T-helper 17 cell (primary cell): Measurements from ENCODE around the gene MCM7. TPM values are rescaled to one million over a fixed set of nuclear protein-coding genes. Genes with fewer than 3 reads are reported as not detected.

Experiments
- ATAC-seq: fragments of 150-1000 bp; cut with Tn5 transposase; 2 replicates; pipeline ENCODE4 v1.10.0; 2021; ENCODE audit warnings: mild to moderate bottlenecking, moderate library complexity
- DNase-seq, 3 donors: peaks; one replicate each; pipeline versions ENCODE4 v3.0.0 to v3.0.0-alpha.2; 2020 to 2021
- H3K9me3 ChIP-seq: one replicate; pipeline ENCODE4 v1.7.0; 2013; ENCODE audit warnings: low read length, mild to moderate bottlenecking; ENCODE audit not compliant: control insufficient read depth, poor library complexity, severe bottlenecking
- H3K27ac Mint-ChIP-seq: one replicate; pipeline ENCODE4 v1.8.0; 2022; ENCODE audit warnings: mild to moderate bottlenecking, moderate library complexity, mixed read lengths
- H3K27me3 Mint-ChIP-seq: one replicate; pipeline ENCODE4 v1.8.0; 2022; ENCODE audit warnings: mixed read lengths
- H3K36me3 Mint-ChIP-seq: one replicate; pipeline ENCODE4 v1.8.0; 2022; ENCODE audit warnings: low read depth, mixed read lengths
- H3K4me1 Mint-ChIP-seq: one replicate; pipeline ENCODE4 v1.8.0; 2022; ENCODE audit warnings: mild to moderate bottlenecking, mixed read lengths
- H3K4me3 Mint-ChIP-seq: one replicate; pipeline ENCODE4 v1.8.0; 2022; ENCODE audit warnings: mild to moderate bottlenecking, moderate library complexity, mixed read lengths
- total RNA-seq, 4 donors: library from RNA in 2 of 4; stranded (reverse) in 2 of 4; gene quantifications; one replicate each; pipeline ENCODE4 v1.2.3 and lab custom pipeline; 2022 to 2026

MCM7 gene
- total RNA-seq, 2 donors from 2014 or later, result 111 to 119 TPM

GRCh38 chr7:100128637-100128963 lies 27.4 kb upstream of the MCM7 start:
- no peak for DNase-seq
- no peak for ATAC-seq
- Mint-ChIP-seq H3K4me3 (peak overlapping the region; percentile 97), H3K27ac (no peak overlapping the region), H3K36me3 (no peaks in the 10 kb centered on the region), H3K4me1 (peaks cover 24% of the 10 kb centered on the region), H3K27me3 (no peaks in the 10 kb centered on the region)
- H3K9me3 ChIP-seq, result no peaks in the 10 kb centered on the region

GRCh38 chr7:100127866-100128636 lies 26.9 kb upstream of the MCM7 start:
- H3K9me3 ChIP-seq, result no peaks in the 10 kb centered on the region
- Mint-ChIP-seq H3K4me1 (peaks cover 24% of the 10 kb centered on the region), H3K27me3 (no peaks in the 10 kb centered on the region), H3K27ac (peak overlapping the region; percentile 54), H3K36me3 (no peaks in the 10 kb centered on the region), H3K4me3 (peak overlapping the region; percentile 97)
- no peak for DNase-seq
- no peak for ATAC-seq

GRCh38 chr7:100126931-100127865 lies 26.0 kb upstream of the MCM7 start, which contains the start of gene MBLAC1:
Gene MBLAC1, plus strand, starts transcription at chr7:100126967. Its CDS starts 429 bp downstream, at chr7:100127396.
- H3K4me3 Mint-ChIP-seq, result peak within 1 kb of the TSS; percentile 97
- no peaks in the 10 kb centered on the region for H3K36me3 Mint-ChIP-seq
- H3K9me3 ChIP-seq, result no peaks in the 10 kb centered on the region
- peak; percentile 82 for ATAC-seq
- peaks cover 20% of the 10 kb centered on the region for H3K4me1 Mint-ChIP-seq
- peak; percentile 79 to 86 (median 86) for DNase-seq
- peak within 1 kb of the TSS; percentile 98 for H3K27ac Mint-ChIP-seq
- no peaks in the 10 kb centered on the region for H3K27me3 Mint-ChIP-seq

- Mint-ChIP-seq H3K36me3 (no peaks in the 10 kb centered on the region), H3K27ac (peak overlapping the region; percentile 98), H3K4me3 (peak overlapping the region; percentile 97), H3K4me1 (peaks cover 20% of the 10 kb centered on the region), H3K27me3 (no peaks in the 10 kb centered on the region)
- no peak for DNase-seq
- no peaks in the 10 kb centered on the region for H3K9me3 ChIP-seq
- peak; percentile 2 for ATAC-seq
Observed at GRCh38 chr7:100126239-100126930, 25.2 kb upstream of the MCM7 start.

- no peak for DNase-seq
- Mint-ChIP-seq H3K27ac (peak overlapping the region; percentile 98), H3K4me3 (no peak overlapping the region), H3K27me3 (no peaks in the 10 kb centered on the region), H3K4me1 (peaks cover 31% of the 10 kb centered on the region), H3K36me3 (no peaks in the 10 kb centered on the region)
- no peak for ATAC-seq
- no peaks in the 10 kb centered on the region for H3K9me3 ChIP-seq
Observed at GRCh38 chr7:100124301-100125230, 23.4 kb upstream of the MCM7 start.

- H3K9me3 ChIP-seq, result no peaks in the 10 kb centered on the region
- H3K4me1 Mint-ChIP-seq, result peaks cover 36% of the 10 kb centered on the region
- H3K27ac Mint-ChIP-seq, result no peak overlapping the region
- H3K4me3 Mint-ChIP-seq, result no peak overlapping the region
- no peaks in the 10 kb centered on the region for H3K36me3 Mint-ChIP-seq
- no peak for ATAC-seq
- DNase-seq, result no peak
- no peaks in the 10 kb centered on the region for H3K27me3 Mint-ChIP-seq
Observed at GRCh38 chr7:100122568-100122967, 21.4 kb upstream of the MCM7 start.

- peaks cover 36% of the 10 kb centered on the region for H3K4me1 Mint-ChIP-seq
- H3K4me3 Mint-ChIP-seq, result no peak overlapping the region
- no peak overlapping the region for H3K27ac Mint-ChIP-seq
Observed at GRCh38 chr7:100122067-100122466, 20.9 kb upstream of the MCM7 start.

GRCh38 chr7:100120733-100121036 lies 19.5 kb upstream of the MCM7 start:
- DNase-seq, result no peak
- ATAC-seq, result no peak
- H3K27me3 Mint-ChIP-seq, result no peaks in the 10 kb centered on the region

More at GRCh38 chr7:100122067-100122466, 20.9 kb upstream of the MCM7 start:
- H3K9me3 ChIP-seq, result no peaks in the 10 kb centered on the region
- DNase-seq (no peak), ATAC-seq (no peak)
- no peaks in the 10 kb centered on the region for H3K27me3 Mint-ChIP-seq
- no peaks in the 10 kb centered on the region for H3K36me3 Mint-ChIP-seq

GRCh38 chr7:100119970-100120732 lies 19.0 kb upstream of the MCM7 start:
- Mint-ChIP-seq H3K4me1 (peaks cover 35% of the 10 kb centered on the region), H3K27me3 (no peaks in the 10 kb centered on the region), H3K4me3 (peak overlapping the region; percentile 96), H3K36me3 (no peaks in the 10 kb centered on the region), H3K27ac (peak overlapping the region; percentile 99)
- no peaks in the 10 kb centered on the region for H3K9me3 ChIP-seq
- ATAC-seq (peak; percentile 71), DNase-seq (peak; percentile 46 to 61 (median 51))

More at GRCh38 chr7:100120733-100121036, 19.5 kb upstream of the MCM7 start:
- Mint-ChIP-seq H3K4me3 (peak overlapping the region; percentile 96), H3K4me1 (peaks cover 38% of the 10 kb centered on the region), H3K27ac (peak overlapping the region; percentile 99), H3K36me3 (no peaks in the 10 kb centered on the region)
- H3K9me3 ChIP-seq, result no peaks in the 10 kb centered on the region

GRCh38 chr7:100119072-100119969 lies 18.1 kb upstream of the MCM7 start, which contains the start of the genes CNPY4 and TAF6:
Gene CNPY4, plus strand, starts transcription at chr7:100119634. Its CDS starts 111 bp downstream, at chr7:100119745.
Gene TAF6, minus strand, starts transcription at chr7:100119358. Its CDS starts 5,149 bp downstream, at chr7:100114209.
- peak within 1 kb of the TSS; percentile 99 for H3K27ac Mint-ChIP-seq
- DNase-seq (peak; percentile 89 to 90 (median 90)), ATAC-seq (peak; percentile 78)
- H3K9me3 ChIP-seq, result no peaks in the 10 kb centered on the region
- no peaks in the 10 kb centered on the region for H3K36me3 Mint-ChIP-seq
- peaks cover 29% of the 10 kb centered on the region for H3K4me1 Mint-ChIP-seq
- peak within 1 kb of the TSS; percentile 96 for H3K4me3 Mint-ChIP-seq
- H3K27me3 Mint-ChIP-seq, result no peaks in the 10 kb centered on the region
